Panc1 (cell line): ENCODE measurements around the gene GBX1.

Source experiments
- CTCF ChIP-seq: fragments of 450-650 bp; IDR thresholded peaks from 2 replicates; pipeline ENCODE4 v1.5.1; 2017; ENCODE audit warnings: mild to moderate bottlenecking
- POLR2AphosphoS5 ChIP-seq: IDR thresholded peaks from 2 replicates; pipeline ENCODE4 v1.6.1; 2012; ENCODE audit warnings: mild to moderate bottlenecking, low read depth, low read length, moderate library complexity
- REST ChIP-seq, 2 experiments: IDR thresholded peaks; 2 replicates each; pipeline ENCODE4 v1.6.1; 2011 to 2012; ENCODE audit warnings: low read depth in 2 of 2, control low read depth in 1 of 2, low read length in 1 of 2, mild to moderate bottlenecking in 1 of 2, moderate library complexity in 1 of 2; ENCODE audit not compliant: insufficient read depth in 1 of 2

GRCh38 chr7:151125470-151125845 is 42.0 kb downstream of the GBX1 start:
- TF ChIP-seq REST (IDR thresholded peaks at IDR 0.05; ENCODE audit: insufficient read depth in 1 of 2, low read depth in 2 of 2, low read length in 1 of 2): no peak
- TF ChIP-seq CTCF: no peak
- TF ChIP-seq POLR2AphosphoS5: no peak
